Activated CD8-positive, alpha-beta T cell treated with anti-CD3 and anti-CD28 coated beads for 36 hours (primary cell): ENCODE results near the gene FBXO2. TPM values are rescaled to one million over a fixed set of nuclear protein-coding genes. Genes with fewer than 3 reads are reported as not detected.

Source experiments
- ATAC-seq: fragments of 200-7000 bp; cut with Tn5 transposase; one replicate; pipeline ENCODE4 v1.10.0; 2021; ENCODE audit warnings: mild to moderate bottlenecking, moderate library complexity
- CTCF ChIA-PET: fragments of 350-600 bp; sonication (Branson Sonifier 250); formaldehyde crosslinking; loops from one replicate; lab custom pipeline; 2021; ENCODE audit warnings: antibody characterized with exemption; lab: Charles Lee
- POLR2A ChIA-PET: fragments of 350-600 bp; sonication (Branson Sonifier 250); formaldehyde crosslinking; loops from one replicate; lab custom pipeline; 2021; ENCODE audit warnings: antibody characterized with exemption; lab: Charles Lee
- DNase-seq: peaks from one replicate; pipeline ENCODE4 v3.0.0-alpha.2; 2020
- H3K27ac Mint-ChIP-seq: one replicate; pipeline ENCODE4 v1.8.0; 2021; ENCODE audit warnings: mild to moderate bottlenecking, mixed read lengths
- H3K27me3 Mint-ChIP-seq: one replicate; pipeline ENCODE4 v1.8.0; 2021; ENCODE audit warnings: mixed read lengths
- H3K36me3 Mint-ChIP-seq: one replicate; pipeline ENCODE4 v1.8.0; 2021; ENCODE audit warnings: low read depth, mixed read lengths
- H3K4me1 Mint-ChIP-seq: one replicate; pipeline ENCODE4 v1.8.0; 2021; ENCODE audit warnings: low read depth, mixed read lengths
- H3K4me3 Mint-ChIP-seq: one replicate; pipeline ENCODE4 v1.8.0; 2021; ENCODE audit warnings: mild to moderate bottlenecking, moderate library complexity, mixed read lengths
- H3K9me3 Mint-ChIP-seq: one replicate; pipeline ENCODE4 v1.8.0; 2021; ENCODE audit warnings: mixed read lengths
- CTCF ChIP-seq: fragments of 200-600 bp; IDR thresholded peaks from one replicate; pipeline ENCODE4 v1.8.0; 2022; ENCODE audit warnings: antibody characterized with exemption, mild to moderate bottlenecking
- intact Hi-C: fragments of 100-400 bp; cut with micrococcal nuclease; formaldehyde crosslinking; loops from one replicate; pipeline ENCODE4 v1.10.0; 2022
- total RNA-seq, 2 experiments: library from RNA; stranded (reverse); gene quantifications; one replicate each; pipeline ENCODE4 v1.2.3, GENCODE V29; 2021

FBXO2 gene
- total RNA-seq, 2 experiments from 2014 or later, result 1.7 to 1.9 TPM

- H3K4me1 Mint-ChIP-seq, result no peaks in the 10 kb centered on the region
- intact Hi-C loops, result no loop called here
- H3K36me3 Mint-ChIP-seq, result no peaks in the 10 kb centered on the region
- peaks cover 9% of the 10 kb centered on the region for H3K27me3 Mint-ChIP-seq
- H3K9me3 Mint-ChIP-seq, result no peaks in the 10 kb centered on the region
- no peak overlapping the region for H3K4me3 Mint-ChIP-seq
- no peak overlapping the region for H3K27ac Mint-ChIP-seq
- ChIA-PET POLR2A (no interaction called here), CTCF (interaction anchor here (1.4 kb wide), 1 partner anchor 586 kb away, joined by 4 read pairs; no protein-coding TSS in a partner anchor)
- ATAC-seq (no peak), DNase-seq (no peak)
- TF ChIP-seq CTCF, result no peak
These were observed 30.5 kb downstream of the FBXO2 start for GRCh38 chr1:11623702-11624101.

- Mint-ChIP-seq H3K4me1 (no peaks in the 10 kb centered on the region), H3K27me3 (peaks cover 11% of the 10 kb centered on the region), H3K9me3 (no peaks in the 10 kb centered on the region), H3K36me3 (no peaks in the 10 kb centered on the region), H3K27ac (no peak overlapping the region), H3K4me3 (no peak overlapping the region)
- POLR2A ChIA-PET, result no interaction called here
- CTCF ChIA-PET, result no interaction called here
- ATAC-seq (no peak), DNase-seq (no peak)
- no peak for TF ChIP-seq CTCF
- intact Hi-C loops, result no loop called here
These were observed 31.8 kb downstream of the FBXO2 start for GRCh38 chr1:11622398-11622797.

- DNase-seq (no peak), ATAC-seq (no peak)
- Mint-ChIP-seq H3K36me3 (no peaks in the 10 kb centered on the region), H3K27me3 (peaks cover 10% of the 10 kb centered on the region), H3K4me1 (no peaks in the 10 kb centered on the region), H3K27ac (no peak overlapping the region), H3K9me3 (no peaks in the 10 kb centered on the region), H3K4me3 (no peak overlapping the region)
- no peak for TF ChIP-seq CTCF
- intact Hi-C loops, result no loop called here
- CTCF ChIA-PET, result interaction anchor here (1.2 kb wide), 1 partner anchor 276 kb away, joined by 3 read pairs; no protein-coding TSS in a partner anchor
- POLR2A ChIA-PET, result no interaction called here
These were observed 33.3 kb downstream of the FBXO2 start for GRCh38 chr1:11620924-11621323.

GRCh38 chr1:11620405-11620804 is 33.8 kb downstream of the FBXO2 start:
- no peak overlapping the region for H3K4me3 Mint-ChIP-seq
- H3K36me3 Mint-ChIP-seq, result no peaks in the 10 kb centered on the region
- CTCF ChIA-PET, result interaction anchor here (1.2 kb wide), 1 partner anchor 276 kb away, joined by 3 read pairs; no protein-coding TSS in a partner anchor
- intact Hi-C loops, result no loop called here
- no peaks in the 10 kb centered on the region for H3K4me1 Mint-ChIP-seq
- H3K9me3 Mint-ChIP-seq, result no peaks in the 10 kb centered on the region
- H3K27ac Mint-ChIP-seq, result no peak overlapping the region
- TF ChIP-seq CTCF, result no peak
- DNase-seq (no peak), ATAC-seq (no peak)
- H3K27me3 Mint-ChIP-seq, result peaks cover 9% of the 10 kb centered on the region
- POLR2A ChIA-PET, result no interaction called here

GRCh38 chr1:11617741-11618140 is 36.5 kb downstream of the FBXO2 start:
- DNase-seq (no peak), ATAC-seq (no peak)
- Mint-ChIP-seq H3K36me3 (no peaks in the 10 kb centered on the region), H3K4me1 (no peaks in the 10 kb centered on the region), H3K27me3 (peaks cover 4% of the 10 kb centered on the region), H3K27ac (no peak overlapping the region), H3K4me3 (no peak overlapping the region), H3K9me3 (no peaks in the 10 kb centered on the region)
- ChIA-PET POLR2A (no interaction called here), CTCF (no interaction called here)
- intact Hi-C loops, result no loop called here
- TF ChIP-seq CTCF, result no peak
